VCaP (cell line): ENCODE results near the gene DTX3.
A peak's percentile ranks its signal among the peaks of the same experiment; 100 is the strongest.

Experiments used
- H3K27ac ChIP-seq: fragments of 450-650 bp; 2 replicates; pipeline ENCODE4 v1.5.1; 2017
- TF ChIP-seq, protein P1 (sequence below): fragments of 450-650 bp; conservative IDR thresholded peaks from 2 replicates; pipeline ENCODE4 v1.5.1; 2017; ENCODE audit warnings: mild to moderate bottlenecking, moderate library complexity

The DTX3 gene

GRCh38 chr12:57591782-57592325, 12.8 kb upstream of the DTX3 start:
- TF ChIP-seq, protein P1, sequence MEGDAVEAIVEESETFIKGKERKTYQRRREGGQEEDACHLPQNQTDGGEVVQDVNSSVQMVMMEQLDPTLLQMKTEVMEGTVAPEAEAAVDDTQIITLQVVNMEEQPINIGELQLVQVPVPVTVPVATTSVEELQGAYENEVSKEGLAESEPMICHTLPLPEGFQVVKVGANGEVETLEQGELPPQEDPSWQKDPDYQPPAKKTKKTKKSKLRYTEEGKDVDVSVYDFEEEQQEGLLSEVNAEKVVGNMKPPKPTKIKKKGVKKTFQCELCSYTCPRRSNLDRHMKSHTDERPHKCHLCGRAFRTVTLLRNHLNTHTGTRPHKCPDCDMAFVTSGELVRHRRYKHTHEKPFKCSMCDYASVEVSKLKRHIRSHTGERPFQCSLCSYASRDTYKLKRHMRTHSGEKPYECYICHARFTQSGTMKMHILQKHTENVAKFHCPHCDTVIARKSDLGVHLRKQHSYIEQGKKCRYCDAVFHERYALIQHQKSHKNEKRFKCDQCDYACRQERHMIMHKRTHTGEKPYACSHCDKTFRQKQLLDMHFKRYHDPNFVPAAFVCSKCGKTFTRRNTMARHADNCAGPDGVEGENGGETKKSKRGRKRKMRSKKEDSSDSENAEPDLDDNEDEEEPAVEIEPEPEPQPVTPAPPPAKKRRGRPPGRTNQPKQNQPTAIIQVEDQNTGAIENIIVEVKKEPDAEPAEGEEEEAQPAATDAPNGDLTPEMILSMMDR: no peak
- H3K27ac ChIP-seq: peak overlapping the region; percentile 78

DNA sequence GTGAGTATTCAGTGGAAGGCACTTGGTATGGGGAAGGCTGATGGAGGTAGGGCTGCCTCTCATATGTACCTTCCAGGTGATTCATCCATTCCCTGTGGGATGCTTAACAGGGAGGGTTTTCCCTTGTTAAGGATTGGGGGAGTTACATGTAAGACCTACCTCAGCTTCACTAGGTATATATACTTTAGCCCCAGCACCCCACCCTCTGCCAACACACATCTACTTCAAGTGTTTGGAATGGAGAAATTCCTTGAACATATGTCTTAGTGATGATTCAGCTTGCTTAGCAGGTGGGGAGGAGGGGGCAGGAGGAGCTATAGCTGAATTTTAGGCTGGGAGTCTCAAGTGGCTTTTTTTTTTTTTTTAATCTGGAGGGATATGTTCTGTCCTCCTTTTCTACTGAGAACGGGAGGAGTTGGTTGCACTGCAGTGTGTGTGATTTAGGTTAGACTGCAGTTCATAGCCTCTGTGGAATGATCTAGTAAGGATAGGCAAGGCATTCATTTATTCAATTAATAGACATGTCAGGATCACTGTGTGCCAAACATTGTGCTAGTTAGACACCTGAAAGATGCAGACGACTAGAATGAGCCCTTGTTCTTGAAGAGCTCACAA, 12.0 kb upstream of the DTX3 start:
- H3K27ac ChIP-seq: no peak overlapping the region

DNA sequence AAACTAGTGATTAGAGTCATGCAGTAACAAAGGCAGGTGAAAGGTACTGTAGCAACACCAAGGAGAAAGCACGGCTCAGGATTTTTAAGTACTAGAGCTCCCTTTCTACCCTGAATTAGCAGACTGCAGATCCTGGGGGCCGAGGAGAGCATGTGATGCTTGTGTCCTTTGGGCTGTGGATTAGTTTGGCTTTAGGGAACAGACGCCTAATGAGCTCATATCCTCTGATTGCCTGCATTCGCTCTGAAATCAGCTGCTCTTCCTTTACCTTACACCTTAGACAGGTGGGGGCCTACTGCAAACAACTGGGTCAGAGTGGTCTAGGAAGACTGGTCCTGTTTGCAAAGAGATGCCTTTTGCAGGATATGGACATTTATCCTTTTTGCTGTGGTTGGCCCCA, 11.4 kb upstream of the DTX3 start:
- H3K27ac ChIP-seq: no peak overlapping the region
- TF ChIP-seq, protein P1: no peak

More for the DNA sequence above, 12.0 kb upstream of the DTX3 start:
- TF ChIP-seq, protein P1: no peak

- TF ChIP-seq, protein P1: no peak
- H3K27ac ChIP-seq: no peak overlapping the region
These were observed 4.2 kb upstream of the DTX3 start for GRCh38 chr12:57600395-57600794.

- H3K27ac ChIP-seq: no peak overlapping the region
- TF ChIP-seq, protein P1: no peak
These were observed 2.1 kb upstream of the DTX3 start for GRCh38 chr12:57602544-57602943.

DNA sequence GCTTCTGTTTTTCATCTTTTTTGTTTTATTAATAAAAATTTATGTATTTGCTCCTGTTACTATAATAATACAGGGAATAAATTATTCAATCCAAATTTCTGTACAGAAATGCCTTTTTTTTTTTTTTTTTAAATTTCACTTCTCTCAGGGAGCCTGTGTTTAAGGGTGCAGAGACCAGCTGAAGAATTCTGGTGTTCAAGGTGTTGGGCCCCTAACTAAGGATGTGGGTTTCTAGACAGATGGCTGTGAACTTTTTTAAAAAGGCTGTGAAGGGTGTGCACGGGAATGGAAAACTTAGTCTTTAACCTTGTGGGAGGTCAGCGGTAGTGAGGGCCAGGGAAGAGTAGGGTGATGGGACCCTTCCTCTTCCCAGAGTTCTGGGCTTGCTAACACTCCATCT, 1.3 kb upstream of the DTX3 start:
- peak overlapping the region; percentile 93 for H3K27ac ChIP-seq
- TF ChIP-seq, protein P1: no peak

DNA sequence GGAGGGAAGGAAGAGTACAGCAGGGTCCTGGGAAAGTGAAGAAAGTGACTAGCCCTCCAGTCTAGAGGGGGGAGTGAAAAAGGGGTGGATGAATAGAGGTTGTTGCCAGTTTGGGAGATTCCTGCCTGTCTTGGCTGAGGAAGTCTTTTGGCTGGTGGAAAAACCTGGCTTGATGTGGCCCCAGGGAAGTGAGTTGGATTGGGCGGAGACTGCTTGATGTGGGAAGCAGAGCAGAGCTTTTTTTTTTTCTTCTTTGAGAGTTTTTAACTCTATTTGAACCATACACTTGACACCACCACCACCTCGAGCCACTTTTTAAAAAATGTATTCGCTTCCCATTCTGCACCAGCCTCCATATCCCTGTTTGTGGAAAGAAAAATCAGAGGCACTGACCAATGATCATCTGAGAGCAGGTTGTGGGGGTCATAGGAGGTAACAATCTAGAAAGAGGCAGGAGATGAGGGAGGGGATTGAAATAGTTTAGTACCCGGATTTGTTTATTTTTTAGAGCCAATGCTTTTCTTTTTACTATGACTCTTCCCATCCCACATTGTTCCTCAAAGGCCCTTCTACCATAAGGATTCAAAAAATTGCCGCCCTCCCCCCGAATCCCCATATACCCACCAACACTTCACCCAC, 690 bp upstream of the DTX3 start:
- TF ChIP-seq, protein P1: no peak
- peak overlapping the region; percentile 93 for H3K27ac ChIP-seq
